NCI-H128 (cell line): ENCODE measurements around the gene SPSB1.
"Not testable (repeated sequence)": the region's sequence is repeated elsewhere in the genome, so short reads cannot be mapped to it uniquely, and the experiment has no call there.

Source experiments
- DNase-seq: peaks from one replicate; lab custom pipeline; 2025; ENCODE audit not compliant: unreplicated experiment; lab: John Stamatoyannopoulos, UW

The SPSB1 gene

DNA sequence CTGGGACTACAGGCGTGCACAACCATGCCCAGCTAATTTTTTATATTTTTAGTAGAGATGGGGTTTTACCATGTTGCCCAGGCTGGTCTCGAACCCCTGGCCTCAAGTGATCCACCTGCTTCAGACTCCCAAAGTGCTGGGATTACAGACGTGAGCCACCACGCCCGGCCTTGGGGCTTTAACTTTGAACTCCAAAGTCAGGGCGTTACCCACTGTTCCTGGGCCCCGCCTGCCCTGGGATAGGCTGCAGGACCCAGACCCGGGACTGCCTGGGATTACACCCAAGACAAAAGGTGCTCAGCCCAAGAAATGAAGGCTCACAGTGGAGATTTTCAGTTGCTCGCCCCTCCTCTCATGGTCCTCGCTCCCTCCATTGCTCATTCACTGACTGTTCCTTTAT is 92.7 kb downstream of the SPSB1 start:
- not testable (repeated sequence) for DNase-seq

GRCh38 chr1:9385801-9386573 is 93.3 kb downstream of the SPSB1 start:
- no peak for DNase-seq

GRCh38 chr1:9388335-9389180 is 95.9 kb downstream of the SPSB1 start:
- no peak for DNase-seq

- DNase-seq, result no peak
Observed at GRCh38 chr1:9389968-9390367, 97.3 kb downstream of the SPSB1 start.

- DNase-seq, result no peak
Observed at GRCh38 chr1:9391620-9392019, 98.9 kb downstream of the SPSB1 start.

DNA sequence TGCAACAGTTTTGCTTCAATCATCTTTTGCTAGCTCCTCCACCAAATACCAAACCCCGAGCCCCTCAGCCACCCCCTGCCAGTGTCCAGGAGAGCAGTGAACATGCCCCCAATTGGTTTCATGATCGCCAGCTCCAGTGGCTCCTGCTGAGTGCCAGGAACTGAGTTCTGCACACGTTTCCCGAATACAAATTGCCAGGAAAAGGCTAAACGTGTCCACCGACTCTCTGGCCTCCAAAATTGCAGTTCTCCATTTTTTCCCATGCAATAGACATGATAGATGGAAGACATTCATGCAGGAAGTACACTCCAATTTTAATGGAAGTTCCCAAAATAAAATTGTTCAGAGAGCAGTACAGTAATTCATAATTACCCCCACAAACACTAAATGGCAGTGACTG is 101.3 kb downstream of the SPSB1 start:
- DNase-seq, result no peak

- no peak for DNase-seq
Observed at GRCh38 chr1:9395018-9395417, 102.3 kb downstream of the SPSB1 start.

GRCh38 chr1:9397047-9397446 is 104.4 kb downstream of the SPSB1 start:
- no peak for DNase-seq

- no peak for DNase-seq
Observed at GRCh38 chr1:9397997-9398526, 105.4 kb downstream of the SPSB1 start.

DNA sequence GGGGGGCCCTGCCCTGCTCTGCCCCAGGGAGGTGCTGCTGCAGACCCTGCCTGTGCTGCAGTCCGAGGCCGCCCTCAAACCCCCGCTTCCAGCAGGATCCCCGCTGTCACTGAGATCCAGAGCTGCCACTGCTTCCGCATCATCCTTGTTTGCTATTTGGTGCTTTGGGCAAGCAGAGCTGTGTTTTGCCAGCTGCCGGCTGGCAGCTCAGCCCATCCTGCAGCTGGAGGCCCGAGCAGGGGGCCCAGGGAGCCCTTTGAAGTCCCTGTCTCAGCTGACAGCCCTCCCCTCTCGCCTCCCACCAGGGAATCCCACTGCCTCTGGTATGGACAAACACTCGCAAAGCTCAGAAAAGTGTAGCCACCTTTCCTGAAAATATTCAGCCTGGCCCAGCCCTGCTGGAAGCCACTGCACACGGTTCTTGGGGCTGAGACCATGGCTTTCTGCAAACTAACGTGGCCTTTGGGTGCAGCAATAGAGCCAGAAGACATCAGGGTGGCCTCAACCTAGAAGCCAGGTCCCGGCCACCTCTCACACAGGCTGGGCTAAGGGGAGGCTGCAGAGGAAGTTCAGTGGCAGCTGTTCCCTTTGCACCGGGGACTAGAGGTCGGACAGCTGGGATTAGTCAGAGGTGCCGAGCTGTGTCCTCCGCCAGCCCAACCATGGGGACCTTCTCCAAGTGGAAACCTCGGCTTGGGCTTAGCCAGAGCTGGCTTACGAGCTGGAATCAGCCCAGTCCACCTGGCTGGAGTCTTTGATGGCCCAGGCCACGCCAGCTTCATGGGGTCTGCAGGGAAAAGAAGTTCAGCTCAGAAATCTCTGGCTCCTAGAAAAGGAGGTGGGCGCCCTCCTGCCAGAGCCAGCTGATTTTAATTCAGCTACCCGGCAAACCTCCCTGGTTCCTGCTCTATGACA is 107.1 kb downstream of the SPSB1 start:
- DNase-seq, result no peak

- DNase-seq, result no peak
Observed at GRCh38 chr1:9400425-9401079, 107.9 kb downstream of the SPSB1 start.

DNA sequence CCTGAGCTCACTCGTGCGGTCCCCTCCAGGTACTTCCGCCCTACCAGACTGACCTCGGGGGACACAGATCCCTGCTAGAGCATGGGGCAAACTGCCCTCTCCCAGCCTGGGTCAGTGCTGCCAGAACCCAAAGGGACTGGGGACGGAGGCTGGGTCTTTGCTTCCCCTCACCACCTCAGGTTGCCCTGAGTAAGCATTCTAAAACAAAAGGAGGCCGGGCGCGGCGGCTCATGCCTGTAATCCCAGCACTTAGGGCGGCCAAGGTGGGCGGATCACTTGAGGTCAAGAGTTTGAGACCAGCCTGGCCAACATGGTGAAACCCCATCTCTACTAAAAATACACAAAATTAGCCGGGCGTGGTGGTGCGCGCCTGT is 108.4 kb downstream of the SPSB1 start:
- DNase-seq, result no peak

- DNase-seq, result no peak
Observed at GRCh38 chr1:9402256-9402616, 109.5 kb downstream of the SPSB1 start.

DNA sequence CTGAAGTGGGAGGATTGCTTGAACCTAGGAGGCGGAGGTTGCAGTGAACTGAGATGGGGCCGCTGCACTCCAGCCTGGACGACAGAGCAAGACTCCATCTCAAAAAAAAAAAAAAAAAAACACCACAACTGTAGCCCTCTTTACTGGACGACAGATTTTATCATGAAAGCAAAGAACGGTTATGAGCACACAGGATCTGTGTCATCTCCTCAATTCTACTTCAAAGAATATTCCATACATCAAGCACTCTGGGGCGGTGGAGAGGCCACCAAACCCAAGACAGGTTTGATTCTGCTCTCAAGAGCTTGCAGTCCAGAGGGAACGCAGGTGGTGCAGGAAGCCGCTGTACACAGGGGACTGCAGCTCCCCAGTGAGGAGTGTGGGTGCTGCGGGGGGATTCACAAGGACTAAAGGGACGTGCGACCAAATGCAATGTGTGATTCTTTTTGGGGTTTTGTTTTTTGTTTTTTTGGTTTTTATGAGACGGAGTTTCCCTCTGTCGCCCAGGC is 110.1 kb downstream of the SPSB1 start:
- DNase-seq, result no peak

GRCh38 chr1:9404117-9404914 is 111.6 kb downstream of the SPSB1 start:
- no peak for DNase-seq

DNA sequence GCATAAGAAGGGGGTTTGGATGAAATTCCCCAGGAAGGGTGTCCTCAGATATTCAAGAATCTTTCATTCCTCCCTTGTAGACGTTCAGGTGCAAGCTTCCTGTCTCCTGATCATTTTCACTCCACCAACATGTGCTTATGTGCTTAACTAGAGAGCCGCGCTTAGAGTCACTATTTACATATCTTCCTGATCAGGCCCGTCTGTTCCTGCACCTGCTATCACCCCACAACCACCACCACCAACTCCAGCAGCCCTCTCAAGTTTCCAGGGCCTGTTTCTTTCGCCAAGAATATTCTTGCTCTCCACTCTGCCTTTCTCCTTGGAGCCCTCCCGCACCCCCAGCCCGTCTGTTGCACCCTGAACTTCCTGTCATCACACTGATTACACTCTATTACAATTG is 113.4 kb downstream of the SPSB1 start:
- no peak for DNase-seq

GRCh38 chr1:9410737-9411297 is 118.1 kb downstream of the SPSB1 start:
- DNase-seq, result no peak

- DNase-seq, result no peak
Observed at GRCh38 chr1:9413071-9413876, 120.6 kb downstream of the SPSB1 start.

- no peak for DNase-seq
Observed at GRCh38 chr1:9413877-9414213, 121.2 kb downstream of the SPSB1 start.
